Thyroid gland (tissue), 4 donors: Measurements from ENCODE around the gene PODXL. TPM values are rescaled to one million over a fixed set of nuclear protein-coding genes. Genes with fewer than 3 reads are reported as not detected.

Experiments used
- DNase-seq, 2 donors: peaks; one replicate each; pipeline ENCODE4 v3.0.0-alpha.2; 2019
- H3K27ac ChIP-seq, 3 donors: fragments of 200-600 bp; sonication (generic); 1 replicate in 2 of 3; 2 replicates in 1 of 3; pipeline ENCODE4 v1.5.1; 2016 to 2019; ENCODE audit warnings: mild to moderate bottlenecking in 1 of 3, moderate library complexity in 1 of 3
- H3K27me3 ChIP-seq: fragments of 200-600 bp; sonication (generic); one replicate; pipeline ENCODE4 v1.5.1; 2019
- H3K36me3 ChIP-seq, 2 donors: fragments of 200-600 bp; sonication (generic); one replicate each; pipeline ENCODE4 v1.5.1; 2016 to 2019
- H3K4me1 ChIP-seq, 2 donors: fragments of 200-600 bp; sonication (generic); one replicate each; pipeline ENCODE4 v1.5.1; 2017 to 2019
- H3K4me3 ChIP-seq, 3 donors: fragments of 200-600 bp; sonication (generic); replicated peaks in 1 of 3; 1 replicate in 2 of 3; 2 replicates in 1 of 3; pipeline ENCODE4 v1.5.1; 2016; ENCODE audit warnings: mild to moderate bottlenecking in 1 of 3
- H3K9me3 ChIP-seq: fragments of 200-600 bp; sonication (generic); one replicate; pipeline ENCODE4 v1.5.1; 2017
- CTCF ChIP-seq, 6 experiments: fragments of 200-600 bp in 3 of 6; fragments of 450-650 bp in 3 of 6; sonication (generic) in 3 of 6; IDR thresholded peaks; one replicate each; pipeline ENCODE4 v1.5.1; 2016 to 2019; ENCODE audit warnings: antibody characterized with exemption in 6 of 6, mild to moderate bottlenecking in 2 of 6, inconsistent platforms in 1 of 6, moderate library complexity in 1 of 6
- POLR2A ChIP-seq, 2 donors: fragments of 450-650 bp; IDR thresholded peaks; one replicate each; pipeline ENCODE4 v1.6.1; 2017; ENCODE audit warnings: antibody characterized with exemption in 2 of 2, mild to moderate bottlenecking in 2 of 2, moderate library complexity in 1 of 2
- WGBS, 2 donors: methylation state at CpG; one replicate each; pipeline ENCODE4 v1.1.5; 2017; 5-methylcytosine and 5-hydroxymethylcytosine counted together
- intact Hi-C: fragments of 100-400 bp; cut with DNase I; formaldehyde crosslinking; loops from one replicate; pipeline ENCODE4 v1.15.1; 2023
- total RNA-seq, 4 donors: library from RNA; depleted of rRNA; stranded (reverse); fragments of >200 nt; gene quantifications; one replicate each; pipeline ENCODE4 v1.2.3, GENCODE V29; 2016

The PODXL gene
- total RNA-seq, 4 donors from 2014 or later, result 47.7 to 125 (median 56.3) TPM

GRCh38 chr7:131495669-131496498, 60.5 kb downstream of the PODXL start:
- TF ChIP-seq CTCF (IDR thresholded peaks at IDR 0.05) (no peak), POLR2A (IDR thresholded peaks at IDR 0.05) (no peak)

GRCh38 chr7:131494182-131494581, 62.2 kb downstream of the PODXL start:
- Histone ChIP-seq H3K27me3 (no peaks in the 10 kb centered on the region), H3K27ac (no peak overlapping the region), H3K4me1 (peaks cover 0 to 5% of the 10 kb centered on the region in 2 donors), H3K9me3 (no peaks in the 10 kb centered on the region), H3K36me3 (no peaks in the 10 kb centered on the region), H3K4me3 (no peak overlapping the region)
- WGBS, 2 donors, result 94% methylated on average over 2 of the region's 2 CpGs
- TF ChIP-seq CTCF (IDR thresholded peaks at IDR 0.05) (no peak), POLR2A (IDR thresholded peaks at IDR 0.05) (no peak)
- intact Hi-C loops, result no loop called here
- no peak for DNase-seq

More at GRCh38 chr7:131495669-131496498, 60.5 kb downstream of the PODXL start:
- no peaks in the 10 kb centered on the region for H3K36me3 ChIP-seq
- no peaks in the 10 kb centered on the region for H3K27me3 ChIP-seq
- intact Hi-C loops, result no loop called here
- H3K27ac ChIP-seq, result no peak overlapping the region
- H3K4me1 ChIP-seq, result peaks cover 0 to 5% of the 10 kb centered on the region in 2 donors
- WGBS, 2 donors, result 82 to 88% methylated on average over 7 of the region's 7 CpGs
- DNase-seq, result no peak
- no peaks in the 10 kb centered on the region for H3K9me3 ChIP-seq
- H3K4me3 ChIP-seq, result no peak overlapping the region

GRCh38 chr7:131493581-131493980, 62.8 kb downstream of the PODXL start:
- Histone ChIP-seq H3K27me3 (no peaks in the 10 kb centered on the region), H3K4me1 (peaks cover 0 to 5% of the 10 kb centered on the region in 2 donors), H3K4me3 (no peak overlapping the region), H3K9me3 (no peaks in the 10 kb centered on the region), H3K27ac (no peak overlapping the region), H3K36me3 (no peaks in the 10 kb centered on the region)
- TF ChIP-seq POLR2A (IDR thresholded peaks at IDR 0.05) (no peak), CTCF (IDR thresholded peaks at IDR 0.05) (no peak)
- no peak for DNase-seq
- intact Hi-C loops, result no loop called here

GRCh38 chr7:131493081-131493480, 63.3 kb downstream of the PODXL start:
- TF ChIP-seq CTCF (IDR thresholded peaks at IDR 0.05) (no peak), POLR2A (IDR thresholded peaks at IDR 0.05) (no peak)
- H3K4me1 ChIP-seq, result peaks cover 0 to 4% of the 10 kb centered on the region in 2 donors
- WGBS, 2 donors, result 89 to 96% methylated on average over 2 of the region's 2 CpGs
- H3K9me3 ChIP-seq, result no peaks in the 10 kb centered on the region
- no peaks in the 10 kb centered on the region for H3K36me3 ChIP-seq
- DNase-seq, result no peak
- H3K27ac ChIP-seq, result no peak overlapping the region
- intact Hi-C loops, result no loop called here
- H3K27me3 ChIP-seq, result no peaks in the 10 kb centered on the region
- no peak overlapping the region for H3K4me3 ChIP-seq

- TF ChIP-seq CTCF (IDR thresholded peaks at IDR 0.05), result no peak
- TF ChIP-seq POLR2A (IDR thresholded peaks at IDR 0.05), result no peak
- H3K4me1 ChIP-seq, result no peaks in the 10 kb centered on the region
- H3K9me3 ChIP-seq, result no peaks in the 10 kb centered on the region
- peaks cover 0 to 5% of the 10 kb centered on the region in 2 donors for H3K36me3 ChIP-seq
- H3K4me3 ChIP-seq, result no peak overlapping the region
- no peak for DNase-seq
- no peaks in the 10 kb centered on the region for H3K27me3 ChIP-seq
- WGBS, 2 donors, result 97% methylated on average over 4 of the region's 4 CpGs
- no peak overlapping the region for H3K27ac ChIP-seq
- intact Hi-C loops, result no loop called here
Observed at GRCh38 chr7:131489881-131490280, 66.5 kb downstream of the PODXL start.
